K562 (cell line): Measurements from ENCODE around the gene SAMD9L.

Experiments used
- DDX20 ChIP-seq: fragments of 450-650 bp; IDR thresholded peaks from 2 replicates; pipeline ENCODE4 v1.6.1; 2016; ENCODE audit warnings: missing genetic modification characterization, low read depth, mild to moderate bottlenecking, missing compliant biosample characterization, moderate library complexity
- ETV6 ChIP-seq, 3 experiments: fragments of 150-350 bp in 1 of 3; sonication (generic) in 1 of 3; formaldehyde crosslinking in 1 of 3; IDR thresholded peaks; 2 replicates each; pipeline versions ENCODE4 v1.6.1 to v1.8.0; 2014 to 2022; ENCODE audit warnings: borderline replicate concordance in 2 of 3, low read depth in 2 of 3, antibody characterized with exemption in 1 of 3, low read length in 1 of 3, mild to moderate bottlenecking in 1 of 3, missing genetic modification reagents in 1 of 3
- GATA2 ChIP-seq: sonication (generic); formaldehyde crosslinking; IDR thresholded peaks from 2 replicates; pipeline ENCODE4 v1.4.0; 2020; ENCODE audit warnings: mild to moderate bottlenecking, missing genetic modification reagents
- GTF2F1 ChIP-seq: IDR thresholded peaks from 2 replicates; pipeline ENCODE4 v1.6.1; 2011; ENCODE audit warnings: low read depth, low read length, improper control_type of control experiment
- ILK ChIP-seq: fragments of 450-650 bp; IDR thresholded peaks from 2 replicates; pipeline ENCODE4 v1.6.1; 2016; ENCODE audit warnings: missing genetic modification characterization, low read depth, mild to moderate bottlenecking, missing compliant biosample characterization, moderate library complexity, borderline replicate concordance
- POLR2A ChIP-seq: fragments of 450-650 bp; conservative IDR thresholded peaks from 2 replicates; pipeline ENCODE4 v1.6.1; 2016
- TEAD2 ChIP-seq: fragments of 450-650 bp; IDR thresholded peaks from 2 replicates; pipeline ENCODE4 v1.6.1; 2016; ENCODE audit warnings: missing genetic modification characterization, control low read depth, missing compliant biosample characterization
- U2AF1 ChIP-seq: fragments of 200-400 bp; formaldehyde crosslinking; optimal IDR thresholded peaks from 2 replicates; pipeline ENCODE3; 2017; ENCODE audit warnings: mild to moderate bottlenecking, low read depth, low read length, moderate library complexity
- ZBTB8A ChIP-seq: fragments of 450-650 bp; IDR thresholded peaks from 2 replicates; pipeline ENCODE4 v1.6.1; 2018; ENCODE audit warnings: mild to moderate bottlenecking, moderate library complexity; ENCODE audit not compliant: partially characterized antibody
- ZNF354B ChIP-seq: fragments of 250-450 bp; sonication (Bioruptor Pico); IDR thresholded peaks from 2 replicates; pipeline ENCODE4 v1.4.0; 2020
- TF ChIP-seq, protein P1 (sequence below): sonication (generic); formaldehyde crosslinking; IDR thresholded peaks from 2 replicates; pipeline ENCODE4 v1.8.0; 2022; ENCODE audit warnings: mild to moderate bottlenecking, missing genetic modification reagents
- TF ChIP-seq, protein P2 (sequence below), 2 experiments: fragments of 450-650 bp; formaldehyde crosslinking in 1 of 2; IDR thresholded peaks; 2 replicates each; pipeline versions ENCODE4 v1.4.0 to v1.6.1; 2014 to 2020; ENCODE audit warnings: mild to moderate bottlenecking in 2 of 2, borderline replicate concordance in 1 of 2, low read depth in 1 of 2

DNA sequence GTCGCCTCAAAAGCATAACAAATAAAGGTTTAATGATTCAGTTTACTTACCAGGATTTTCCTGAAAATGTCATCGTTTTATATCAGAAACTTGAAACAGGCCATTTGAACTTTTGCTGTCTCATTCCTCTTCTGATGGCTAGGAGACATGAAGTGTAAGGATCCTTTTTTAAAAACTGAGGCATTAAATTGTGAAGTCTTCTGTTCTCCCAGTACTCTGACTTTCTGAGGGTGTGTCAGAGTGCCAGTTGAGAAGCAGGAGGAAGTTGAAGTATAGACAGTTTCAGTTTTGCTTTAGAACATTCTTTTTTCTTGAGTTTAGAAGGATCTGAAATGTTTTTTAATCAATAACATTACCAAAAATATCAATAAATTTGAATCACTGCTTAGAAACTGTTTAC, at the start of gene SAMD9L:
- TF ChIP-seq, protein P1, sequence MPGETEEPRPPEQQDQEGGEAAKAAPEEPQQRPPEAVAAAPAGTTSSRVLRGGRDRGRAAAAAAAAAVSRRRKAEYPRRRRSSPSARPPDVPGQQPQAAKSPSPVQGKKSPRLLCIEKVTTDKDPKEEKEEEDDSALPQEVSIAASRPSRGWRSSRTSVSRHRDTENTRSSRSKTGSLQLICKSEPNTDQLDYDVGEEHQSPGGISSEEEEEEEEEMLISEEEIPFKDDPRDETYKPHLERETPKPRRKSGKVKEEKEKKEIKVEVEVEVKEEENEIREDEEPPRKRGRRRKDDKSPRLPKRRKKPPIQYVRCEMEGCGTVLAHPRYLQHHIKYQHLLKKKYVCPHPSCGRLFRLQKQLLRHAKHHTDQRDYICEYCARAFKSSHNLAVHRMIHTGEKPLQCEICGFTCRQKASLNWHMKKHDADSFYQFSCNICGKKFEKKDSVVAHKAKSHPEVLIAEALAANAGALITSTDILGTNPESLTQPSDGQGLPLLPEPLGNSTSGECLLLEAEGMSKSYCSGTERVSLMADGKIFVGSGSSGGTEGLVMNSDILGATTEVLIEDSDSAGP (CRISPR knock-in tag), result no peak
- TF ChIP-seq POLR2A (no peak), GTF2F1 (no peak), ZBTB8A (no peak), ILK (tag) (no peak), U2AF1 (no peak), GATA2 (CRISPR knock-in tag) (no peak), DDX20 (no peak), ZNF354B (no peak), TEAD2 (tag) (no peak), ETV6 (IDR thresholded peaks at IDR 0.05; ENCODE audit: borderline replicate concordance in 1 of 2, low read depth in 2 of 2, low read length in 1 of 2) (no peak), ETV6 (CRISPR knock-in tag; IDR thresholded peaks at IDR 0.05; ENCODE audit: borderline replicate concordance) (no peak)
- TF ChIP-seq, protein P2, sequence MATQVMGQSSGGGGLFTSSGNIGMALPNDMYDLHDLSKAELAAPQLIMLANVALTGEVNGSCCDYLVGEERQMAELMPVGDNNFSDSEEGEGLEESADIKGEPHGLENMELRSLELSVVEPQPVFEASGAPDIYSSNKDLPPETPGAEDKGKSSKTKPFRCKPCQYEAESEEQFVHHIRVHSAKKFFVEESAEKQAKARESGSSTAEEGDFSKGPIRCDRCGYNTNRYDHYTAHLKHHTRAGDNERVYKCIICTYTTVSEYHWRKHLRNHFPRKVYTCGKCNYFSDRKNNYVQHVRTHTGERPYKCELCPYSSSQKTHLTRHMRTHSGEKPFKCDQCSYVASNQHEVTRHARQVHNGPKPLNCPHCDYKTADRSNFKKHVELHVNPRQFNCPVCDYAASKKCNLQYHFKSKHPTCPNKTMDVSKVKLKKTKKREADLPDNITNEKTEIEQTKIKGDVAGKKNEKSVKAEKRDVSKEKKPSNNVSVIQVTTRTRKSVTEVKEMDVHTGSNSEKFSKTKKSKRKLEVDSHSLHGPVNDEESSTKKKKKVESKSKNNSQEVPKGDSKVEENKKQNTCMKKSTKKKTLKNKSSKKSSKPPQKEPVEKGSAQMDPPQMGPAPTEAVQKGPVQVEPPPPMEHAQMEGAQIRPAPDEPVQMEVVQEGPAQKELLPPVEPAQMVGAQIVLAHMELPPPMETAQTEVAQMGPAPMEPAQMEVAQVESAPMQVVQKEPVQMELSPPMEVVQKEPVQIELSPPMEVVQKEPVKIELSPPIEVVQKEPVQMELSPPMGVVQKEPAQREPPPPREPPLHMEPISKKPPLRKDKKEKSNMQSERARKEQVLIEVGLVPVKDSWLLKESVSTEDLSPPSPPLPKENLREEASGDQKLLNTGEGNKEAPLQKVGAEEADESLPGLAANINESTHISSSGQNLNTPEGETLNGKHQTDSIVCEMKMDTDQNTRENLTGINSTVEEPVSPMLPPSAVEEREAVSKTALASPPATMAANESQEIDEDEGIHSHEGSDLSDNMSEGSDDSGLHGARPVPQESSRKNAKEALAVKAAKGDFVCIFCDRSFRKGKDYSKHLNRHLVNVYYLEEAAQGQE (IDR thresholded peaks at IDR 0.05; ENCODE audit: borderline replicate concordance), result no peak
- TF ChIP-seq, protein P2 (CRISPR knock-in tag; IDR thresholded peaks at IDR 0.05; ENCODE audit: low read depth), result no peak
